Esophagus squamous epithelium (tissue), 5 donors: ENCODE data around the gene AP2A2. TPM values are rescaled to one million over a fixed set of nuclear protein-coding genes. Genes with fewer than 3 reads are reported as not detected.

ENCODE experiments used
- DNase-seq: peaks from one replicate; lab custom pipeline; 2025; lab: John Stamatoyannopoulos, UW
- H3K27ac ChIP-seq, 4 donors: fragments of 200-600 bp; sonication (generic); one replicate each; pipeline ENCODE4 v1.5.1; 2016 to 2019; ENCODE audit warnings: mild to moderate bottlenecking in 1 of 4
- H3K27me3 ChIP-seq, 4 donors: fragments of 200-600 bp; sonication (generic); 1 replicate in 3 of 4; 2 replicates in 1 of 4; pipeline versions ENCODE4 v1.5.1 to v1.6.0; 2017 to 2021; ENCODE audit warnings: antibody characterized with exemption in 1 of 4
- H3K36me3 ChIP-seq, 3 donors: fragments of 200-600 bp; sonication (generic); one replicate each; pipeline ENCODE4 v1.5.1; 2016 to 2019
- H3K4me1 ChIP-seq, 3 donors: fragments of 200-600 bp; sonication (generic); one replicate each; pipeline ENCODE4 v1.5.1; 2017 to 2019
- H3K4me3 ChIP-seq, 4 donors: fragments of 200-600 bp; sonication (generic); 1 replicate in 3 of 4; 2 replicates in 1 of 4; pipeline ENCODE4 v1.5.1; 2016 to 2019; ENCODE audit warnings: mild to moderate bottlenecking in 2 of 4, moderate library complexity in 1 of 4
- H3K9me3 ChIP-seq, 3 donors: fragments of 200-600 bp; sonication (generic); one replicate each; pipeline ENCODE4 v1.5.1; 2016 to 2019
- POLR2A ChIP-seq, 4 donors: fragments of 450-650 bp; IDR thresholded peaks; one replicate each; pipeline ENCODE4 v1.6.1; 2017; ENCODE audit warnings: antibody characterized with exemption in 4 of 4, mild to moderate bottlenecking in 4 of 4, moderate library complexity in 3 of 4
- WGBS, 2 donors: methylation state at CpG; one replicate each; pipeline ENCODE4 v1.1.5; 2018; 5-methylcytosine and 5-hydroxymethylcytosine counted together
- intact Hi-C: fragments of 100-400 bp; cut with DNase I; formaldehyde crosslinking; loops from one replicate; pipeline ENCODE4 v1.15.0; 2022
- total RNA-seq, 4 donors: library from RNA; depleted of rRNA; stranded (reverse); fragments of >200 nt; gene quantifications; one replicate each; pipeline ENCODE4 v1.1.0, GENCODE V29; 2016
- TF ChIP-seq, protein P1 (sequence below), 6 experiments: fragments of 450-650 bp in 4 of 6; fragments of 200-600 bp in 2 of 6; sonication (generic) in 2 of 6; IDR thresholded peaks; one replicate each; pipeline ENCODE4 v1.5.1; 2016 to 2019; ENCODE audit warnings: antibody characterized with exemption in 6 of 6, mild to moderate bottlenecking in 4 of 6, moderate library complexity in 4 of 6
- donor health status: DM: yes; HTN: yes; CAD: no.

The AP2A2 gene
- total RNA-seq, 4 donors from 2014 or later: 19.8 to 48.6 (median 28.5) TPM

GRCh38 chr11:995752-996420 lies 70.2 kb downstream of the AP2A2 start:
- intact Hi-C loops: no loop called here
- no peak overlapping the region for H3K4me3 ChIP-seq
- DNase-seq: no peak
- no peak overlapping the region for H3K27ac ChIP-seq
- no peaks in the 10 kb centered on the region for H3K9me3 ChIP-seq
- TF ChIP-seq POLR2A (IDR thresholded peaks at IDR 0.05): no peak
- TF ChIP-seq, protein P1, sequence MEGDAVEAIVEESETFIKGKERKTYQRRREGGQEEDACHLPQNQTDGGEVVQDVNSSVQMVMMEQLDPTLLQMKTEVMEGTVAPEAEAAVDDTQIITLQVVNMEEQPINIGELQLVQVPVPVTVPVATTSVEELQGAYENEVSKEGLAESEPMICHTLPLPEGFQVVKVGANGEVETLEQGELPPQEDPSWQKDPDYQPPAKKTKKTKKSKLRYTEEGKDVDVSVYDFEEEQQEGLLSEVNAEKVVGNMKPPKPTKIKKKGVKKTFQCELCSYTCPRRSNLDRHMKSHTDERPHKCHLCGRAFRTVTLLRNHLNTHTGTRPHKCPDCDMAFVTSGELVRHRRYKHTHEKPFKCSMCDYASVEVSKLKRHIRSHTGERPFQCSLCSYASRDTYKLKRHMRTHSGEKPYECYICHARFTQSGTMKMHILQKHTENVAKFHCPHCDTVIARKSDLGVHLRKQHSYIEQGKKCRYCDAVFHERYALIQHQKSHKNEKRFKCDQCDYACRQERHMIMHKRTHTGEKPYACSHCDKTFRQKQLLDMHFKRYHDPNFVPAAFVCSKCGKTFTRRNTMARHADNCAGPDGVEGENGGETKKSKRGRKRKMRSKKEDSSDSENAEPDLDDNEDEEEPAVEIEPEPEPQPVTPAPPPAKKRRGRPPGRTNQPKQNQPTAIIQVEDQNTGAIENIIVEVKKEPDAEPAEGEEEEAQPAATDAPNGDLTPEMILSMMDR (IDR thresholded peaks at IDR 0.05): no peak
- H3K36me3 ChIP-seq: peaks cover 37 to 91% (median 38%) of the 10 kb centered on the region in 3 donors
- 68 to 88% methylated on average over 9 to 11 of the region's 22 CpGs for WGBS, 2 donors
- H3K27me3 ChIP-seq: no peaks in the 10 kb centered on the region
- H3K4me1 ChIP-seq: peaks cover 0 to 16% (median 3%) of the 10 kb centered on the region in 3 donors

DNA sequence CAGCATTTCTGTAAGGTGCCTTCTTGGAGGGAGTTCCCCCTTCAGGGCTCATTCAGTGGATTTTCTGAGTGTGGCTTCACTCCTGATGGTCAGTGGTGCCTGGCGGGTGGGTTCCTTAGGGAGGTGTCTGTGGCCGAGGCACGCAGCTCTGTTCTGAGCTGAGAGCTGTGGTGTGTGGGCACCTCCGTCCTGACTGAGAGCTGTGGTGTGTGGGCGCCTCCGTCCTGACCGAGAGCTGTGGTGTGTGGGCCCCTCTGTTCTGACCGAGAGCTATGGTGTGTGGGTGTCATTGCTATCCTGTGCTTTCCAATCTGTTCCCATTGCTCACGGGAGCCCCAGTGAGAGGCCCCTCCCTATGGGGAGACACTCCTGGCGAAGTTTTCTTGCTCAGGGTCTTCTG lies 71.0 kb downstream of the AP2A2 start:
- intact Hi-C loops: no loop called here
- peaks cover 39 to 91% (median 41%) of the 10 kb centered on the region in 3 donors for H3K36me3 ChIP-seq
- H3K4me1 ChIP-seq: peaks cover 0 to 16% (median 3%) of the 10 kb centered on the region in 3 donors
- TF ChIP-seq POLR2A (IDR thresholded peaks at IDR 0.05): no peak
- TF ChIP-seq, protein P1 (IDR thresholded peaks at IDR 0.05): no peak
- no peaks in the 10 kb centered on the region for H3K9me3 ChIP-seq
- 87% methylated on average over 9 of the region's 10 CpGs; no CpG with 5 or more reads in 1 of the 2 donors for WGBS, 2 donors
- no peaks in the 10 kb centered on the region for H3K27me3 ChIP-seq
- H3K4me3 ChIP-seq: no peak overlapping the region
- no peak overlapping the region for H3K27ac ChIP-seq
- no peak for DNase-seq

DNA sequence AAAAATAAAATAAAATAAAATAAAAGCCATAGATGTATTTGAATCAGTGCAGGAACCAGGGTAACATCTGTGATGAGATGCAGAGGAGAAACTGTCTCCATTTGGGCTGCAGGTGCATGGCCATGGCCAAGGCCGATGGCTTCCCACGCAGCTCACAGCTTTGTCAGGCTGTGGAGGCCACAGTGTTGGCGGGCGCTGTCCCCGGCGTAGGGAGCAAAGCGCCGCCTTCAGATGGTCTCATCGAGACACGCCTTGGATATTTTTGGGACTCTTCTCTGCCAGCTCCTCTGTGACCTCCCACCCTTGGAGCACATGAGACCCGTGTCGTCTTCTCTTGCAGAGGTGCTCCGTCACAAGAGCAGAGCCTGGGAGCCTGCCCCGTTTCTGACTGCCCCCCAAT lies 72.2 kb downstream of the AP2A2 start:
- intact Hi-C loops: no loop called here
- TF ChIP-seq, protein P1 (IDR thresholded peaks at IDR 0.05): no peak
- TF ChIP-seq POLR2A (IDR thresholded peaks at IDR 0.05): no peak
- H3K27ac ChIP-seq: no peak overlapping the region
- H3K27me3 ChIP-seq: no peaks in the 10 kb centered on the region
- peaks cover 32 to 91% (median 46%) of the 10 kb centered on the region in 3 donors for H3K36me3 ChIP-seq
- H3K4me3 ChIP-seq: no peak overlapping the region
- 90 to 92% methylated on average over 14 of the region's 14 CpGs for WGBS, 2 donors
- DNase-seq: no peak
- H3K4me1 ChIP-seq: peaks cover 0 to 3% (median under 1%) of the 10 kb centered on the region in 3 donors
- H3K9me3 ChIP-seq: no peaks in the 10 kb centered on the region

DNA sequence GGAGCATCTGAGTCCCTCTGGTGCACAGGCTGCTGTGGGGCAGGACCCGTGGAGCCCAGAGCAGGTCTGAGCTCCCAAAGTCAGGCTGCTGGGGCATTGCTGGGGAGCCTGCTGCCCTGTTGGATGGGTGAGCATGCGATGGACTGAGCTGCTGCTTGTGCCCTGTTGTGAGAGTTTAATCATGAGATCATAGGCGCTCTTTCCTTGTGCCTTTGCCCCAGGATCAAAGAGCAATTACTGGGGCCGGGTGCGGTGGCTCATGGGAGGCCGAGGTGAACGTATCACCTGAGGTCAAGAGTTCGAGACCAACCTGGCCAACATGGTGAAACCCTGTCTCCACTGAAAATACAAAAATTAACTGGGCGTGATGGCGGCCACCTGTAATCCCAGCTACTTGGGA lies 73.3 kb downstream of the AP2A2 start:
- Histone ChIP-seq H3K36me3 (peaks cover 21 to 91% (median 37%) of the 10 kb centered on the region in 3 donors), H3K27me3 (no peaks in the 10 kb centered on the region), H3K4me3 (no peak overlapping the region), H3K9me3 (no peaks in the 10 kb centered on the region), H3K27ac (no peak overlapping the region), H3K4me1 (no peaks in the 10 kb centered on the region)
- 92 to 100% methylated on average over 3 to 4 of the region's 10 CpGs for WGBS, 2 donors
- DNase-seq: no peak
- intact Hi-C loops: no loop called here
- TF ChIP-seq POLR2A (IDR thresholded peaks at IDR 0.05): no peak
- TF ChIP-seq, protein P1 (IDR thresholded peaks at IDR 0.05): no peak
